ENCODE results near the gene AGBL4. TPM values are rescaled to one million over a fixed set of nuclear protein-coding genes. Genes with fewer than 3 reads are reported as not detected.

Gene AGBL4
- total RNA-seq, 1 experiment from 2014 or later: not detected

DNA sequence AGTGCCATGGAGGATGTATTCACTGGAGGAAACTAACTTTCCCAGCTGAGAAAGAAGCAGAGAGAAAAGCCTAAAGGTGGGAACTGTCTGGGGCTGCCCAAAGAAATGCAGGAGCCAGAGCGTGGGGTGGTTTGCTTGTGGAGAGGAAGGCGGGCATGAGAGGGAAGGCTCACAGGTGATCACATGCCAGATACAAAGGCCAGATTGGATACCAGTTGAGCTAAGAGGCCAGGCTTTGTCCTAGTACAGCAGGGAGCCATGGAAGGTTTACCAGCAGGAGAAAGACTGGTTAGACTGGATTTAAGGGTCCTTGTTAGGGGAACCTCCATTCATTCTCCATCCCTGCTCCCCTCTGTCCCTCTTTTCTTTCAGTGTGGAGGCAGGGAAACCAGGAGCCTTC lies 1313.4 kb downstream of the AGBL4 start:
- Histone ChIP-seq H3K9me3 (ENCODE audit: control insufficient read depth in 1 of 2, insufficient read depth in 1 of 2, low read depth in 1 of 2, low read length in 2 of 2) (no peaks in the 10 kb centered on the region), H3K4me3 (replicated peaks in 1 of 2; ENCODE audit: low read depth in 1 of 2, low read length in 2 of 2) (no peak overlapping the region), H3K4me2 (ENCODE audit: low read length) (no peak overlapping the region), H4K20me1 (ENCODE audit: insufficient read depth) (no peaks in the 10 kb centered on the region), H3K27ac (ENCODE audit: low read depth, low read length) (no peak overlapping the region), H3K9me2 (ENCODE audit: insufficient read depth) (no peaks in the 10 kb centered on the region), H3K79me2 (ENCODE audit: insufficient read depth, low read length) (no peaks in the 10 kb centered on the region), H3K9ac (ENCODE audit: low read length) (no peak overlapping the region), H3K27me3 (ENCODE audit: insufficient read depth, low read length) (no peaks in the 10 kb centered on the region), H2AFZ (ENCODE audit: low read depth, low read length, poor library complexity, severe bottlenecking) (no peak overlapping the region), H3K4me1 (ENCODE audit: control insufficient read depth in 1 of 2, insufficient read depth in 2 of 2, low read length in 2 of 2) (no peaks in the 10 kb centered on the region), H3K36me3 (ENCODE audit: control insufficient read depth in 1 of 2, insufficient read depth in 2 of 2, low read length in 2 of 2) (no peaks in the 10 kb centered on the region)
- ChIA-PET CTCF (no interaction called here), POLR2A (no interaction called here), RAD21 (ENCODE audit: low non-redundant PET in 1 of 2, low total read pairs in 2 of 2, uncharacterized antibody in 2 of 2, unreplicated experiment in 2 of 2) (no interaction called here)
- TF ChIP-seq SP1 (IDR thresholded peaks at IDR 0.05; ENCODE audit: low read depth): no peak
- no peak for TF ChIP-seq CEBPB (IDR thresholded peaks at IDR 0.05; ENCODE audit: low read depth)
- TF ChIP-seq EZH2phosphoT487 (IDR thresholded peaks at IDR 0.05; ENCODE audit: borderline replicate concordance): no peak
- TF ChIP-seq, protein P1, sequence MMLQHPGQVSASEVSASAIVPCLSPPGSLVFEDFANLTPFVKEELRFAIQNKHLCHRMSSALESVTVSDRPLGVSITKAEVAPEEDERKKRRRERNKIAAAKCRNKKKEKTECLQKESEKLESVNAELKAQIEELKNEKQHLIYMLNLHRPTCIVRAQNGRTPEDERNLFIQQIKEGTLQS (IDR thresholded peaks at IDR 0.05): no peak
- TF ChIP-seq RAD21 (IDR thresholded peaks at IDR 0.05; ENCODE audit: low read depth): no peak
- TF ChIP-seq ZNF274 (IDR thresholded peaks at IDR 0.05; ENCODE audit: low read depth, low read length): no peak
- no peak for TF ChIP-seq POLR2A (IDR thresholded peaks at IDR 0.05; ENCODE audit: borderline replicate concordance, extremely low read depth, insufficient read depth, insufficient read length)
- TF ChIP-seq TCF7L2 (IDR thresholded peaks at IDR 0.05; ENCODE audit: borderline replicate concordance, extremely low read depth, insufficient read depth, insufficient read length): no peak
- TF ChIP-seq YY1 (IDR thresholded peaks at IDR 0.05; ENCODE audit: extremely low read depth, insufficient replicate concordance, low read depth, low read length): no peak
- no peak for TF ChIP-seq JUND (IDR thresholded peaks at IDR 0.05)
- TF ChIP-seq POLR2AphosphoS5 (IDR thresholded peaks at IDR 0.05; ENCODE audit: low read depth, low read length): no peak
- no peak for TF ChIP-seq ELF1 (IDR thresholded peaks at IDR 0.05; ENCODE audit: borderline replicate concordance, low read depth)
- TF ChIP-seq CBX3 (IDR thresholded peaks at IDR 0.05; ENCODE audit: low read depth): no peak
- TF ChIP-seq, protein P2, sequence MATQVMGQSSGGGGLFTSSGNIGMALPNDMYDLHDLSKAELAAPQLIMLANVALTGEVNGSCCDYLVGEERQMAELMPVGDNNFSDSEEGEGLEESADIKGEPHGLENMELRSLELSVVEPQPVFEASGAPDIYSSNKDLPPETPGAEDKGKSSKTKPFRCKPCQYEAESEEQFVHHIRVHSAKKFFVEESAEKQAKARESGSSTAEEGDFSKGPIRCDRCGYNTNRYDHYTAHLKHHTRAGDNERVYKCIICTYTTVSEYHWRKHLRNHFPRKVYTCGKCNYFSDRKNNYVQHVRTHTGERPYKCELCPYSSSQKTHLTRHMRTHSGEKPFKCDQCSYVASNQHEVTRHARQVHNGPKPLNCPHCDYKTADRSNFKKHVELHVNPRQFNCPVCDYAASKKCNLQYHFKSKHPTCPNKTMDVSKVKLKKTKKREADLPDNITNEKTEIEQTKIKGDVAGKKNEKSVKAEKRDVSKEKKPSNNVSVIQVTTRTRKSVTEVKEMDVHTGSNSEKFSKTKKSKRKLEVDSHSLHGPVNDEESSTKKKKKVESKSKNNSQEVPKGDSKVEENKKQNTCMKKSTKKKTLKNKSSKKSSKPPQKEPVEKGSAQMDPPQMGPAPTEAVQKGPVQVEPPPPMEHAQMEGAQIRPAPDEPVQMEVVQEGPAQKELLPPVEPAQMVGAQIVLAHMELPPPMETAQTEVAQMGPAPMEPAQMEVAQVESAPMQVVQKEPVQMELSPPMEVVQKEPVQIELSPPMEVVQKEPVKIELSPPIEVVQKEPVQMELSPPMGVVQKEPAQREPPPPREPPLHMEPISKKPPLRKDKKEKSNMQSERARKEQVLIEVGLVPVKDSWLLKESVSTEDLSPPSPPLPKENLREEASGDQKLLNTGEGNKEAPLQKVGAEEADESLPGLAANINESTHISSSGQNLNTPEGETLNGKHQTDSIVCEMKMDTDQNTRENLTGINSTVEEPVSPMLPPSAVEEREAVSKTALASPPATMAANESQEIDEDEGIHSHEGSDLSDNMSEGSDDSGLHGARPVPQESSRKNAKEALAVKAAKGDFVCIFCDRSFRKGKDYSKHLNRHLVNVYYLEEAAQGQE (IDR thresholded peaks at IDR 0.05; ENCODE audit: low read depth): no peak
- no peak for TF ChIP-seq FOSL1 (IDR thresholded peaks at IDR 0.05; ENCODE audit: low read depth)
- DNase-seq (ENCODE audit: low read depth, low spot score): no peak
- BruUV-seq (replicated peaks): no TSS peak
- ATAC-seq: no peak
- intact Hi-C loops (cut with micrococcal nuclease): no loop called here

All from HCT116 (cell line).